ENCODE results near the gene SUV39H1. TPM values are rescaled to one million over a fixed set of nuclear protein-coding genes. Genes with fewer than 3 reads are reported as not detected.

The SUV39H1 gene
- total and polyA plus RNA-seq, 2 of the 13 experiments (the other 11 are each of a cell fraction or from before 2014, with no cell fraction given) = 5.2 to 10.1 TPM

GRCh38 chrX:48676106-48676892, 20.2 kb upstream of the SUV39H1 start (continued):
- no peak for TF ChIP-seq BATF2 (CRISPR knock-in tag; IDR thresholded peaks at IDR 0.05)
- TF ChIP-seq GABPB1 (CRISPR knock-in tag; IDR thresholded peaks at IDR 0.05) = peak; percentile 86
- TF ChIP-seq CCDC6 (CRISPR knock-in tag; IDR thresholded peaks at IDR 0.05) = no peak
- TF ChIP-seq ZNF850 (CRISPR knock-in tag; conservative IDR thresholded peaks at IDR 0.05) = no peak
- TF ChIP-seq, protein P1, sequence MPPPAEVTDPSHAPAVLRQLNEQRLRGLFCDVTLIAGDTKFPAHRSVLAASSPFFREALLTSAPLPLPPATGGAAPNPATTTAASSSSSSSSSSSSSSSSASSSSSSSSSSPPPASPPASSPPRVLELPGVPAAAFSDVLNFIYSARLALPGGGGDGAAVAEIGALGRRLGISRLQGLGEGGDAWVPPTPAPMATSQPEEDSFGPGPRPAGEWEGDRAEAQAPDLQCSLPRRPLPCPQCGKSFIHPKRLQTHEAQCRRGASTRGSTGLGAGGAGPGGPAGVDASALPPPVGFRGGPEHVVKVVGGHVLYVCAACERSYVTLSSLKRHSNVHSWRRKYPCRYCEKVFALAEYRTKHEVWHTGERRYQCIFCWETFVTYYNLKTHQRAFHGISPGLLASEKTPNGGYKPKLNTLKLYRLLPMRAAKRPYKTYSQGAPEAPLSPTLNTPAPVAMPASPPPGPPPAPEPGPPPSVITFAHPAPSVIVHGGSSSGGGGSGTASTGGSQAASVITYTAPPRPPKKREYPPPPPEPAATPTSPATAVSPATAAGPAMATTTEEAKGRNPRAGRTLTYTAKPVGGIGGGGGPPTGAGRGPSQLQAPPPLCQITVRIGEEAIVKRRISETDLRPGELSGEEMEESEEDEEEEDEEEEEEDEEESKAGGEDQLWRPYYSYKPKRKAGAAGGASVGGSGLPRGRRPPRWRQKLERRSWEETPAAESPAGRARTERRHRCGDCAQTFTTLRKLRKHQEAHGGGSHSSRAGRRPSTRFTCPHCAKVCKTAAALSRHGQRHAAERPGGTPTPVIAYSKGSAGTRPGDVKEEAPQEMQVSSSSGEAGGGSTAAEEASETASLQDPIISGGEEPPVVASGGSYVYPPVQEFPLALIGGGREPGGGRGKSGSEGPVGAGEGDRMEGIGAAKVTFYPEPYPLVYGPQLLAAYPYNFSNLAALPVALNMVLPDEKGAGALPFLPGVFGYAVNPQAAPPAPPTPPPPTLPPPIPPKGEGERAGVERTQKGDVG (CRISPR knock-in tag; IDR thresholded peaks at IDR 0.05; ENCODE audit: borderline replicate concordance) = no peak
- no peak for TF ChIP-seq FOXJ3 (CRISPR knock-in tag; IDR thresholded peaks at IDR 0.05; ENCODE audit: borderline replicate concordance)
- TF ChIP-seq GABPA (IDR thresholded peaks at IDR 0.05; ENCODE audit: low read depth, low read length) = no peak
- TF ChIP-seq GABPA (CRISPR knock-in tag; IDR thresholded peaks at IDR 0.05; ENCODE audit: low read depth) = peak; percentile 70
- TF ChIP-seq DMAP1 (CRISPR knock-in tag; IDR thresholded peaks at IDR 0.05) = peak; percentile 45; the same call in 1 of the 2 replicates
- TF ChIP-seq, protein P2, sequence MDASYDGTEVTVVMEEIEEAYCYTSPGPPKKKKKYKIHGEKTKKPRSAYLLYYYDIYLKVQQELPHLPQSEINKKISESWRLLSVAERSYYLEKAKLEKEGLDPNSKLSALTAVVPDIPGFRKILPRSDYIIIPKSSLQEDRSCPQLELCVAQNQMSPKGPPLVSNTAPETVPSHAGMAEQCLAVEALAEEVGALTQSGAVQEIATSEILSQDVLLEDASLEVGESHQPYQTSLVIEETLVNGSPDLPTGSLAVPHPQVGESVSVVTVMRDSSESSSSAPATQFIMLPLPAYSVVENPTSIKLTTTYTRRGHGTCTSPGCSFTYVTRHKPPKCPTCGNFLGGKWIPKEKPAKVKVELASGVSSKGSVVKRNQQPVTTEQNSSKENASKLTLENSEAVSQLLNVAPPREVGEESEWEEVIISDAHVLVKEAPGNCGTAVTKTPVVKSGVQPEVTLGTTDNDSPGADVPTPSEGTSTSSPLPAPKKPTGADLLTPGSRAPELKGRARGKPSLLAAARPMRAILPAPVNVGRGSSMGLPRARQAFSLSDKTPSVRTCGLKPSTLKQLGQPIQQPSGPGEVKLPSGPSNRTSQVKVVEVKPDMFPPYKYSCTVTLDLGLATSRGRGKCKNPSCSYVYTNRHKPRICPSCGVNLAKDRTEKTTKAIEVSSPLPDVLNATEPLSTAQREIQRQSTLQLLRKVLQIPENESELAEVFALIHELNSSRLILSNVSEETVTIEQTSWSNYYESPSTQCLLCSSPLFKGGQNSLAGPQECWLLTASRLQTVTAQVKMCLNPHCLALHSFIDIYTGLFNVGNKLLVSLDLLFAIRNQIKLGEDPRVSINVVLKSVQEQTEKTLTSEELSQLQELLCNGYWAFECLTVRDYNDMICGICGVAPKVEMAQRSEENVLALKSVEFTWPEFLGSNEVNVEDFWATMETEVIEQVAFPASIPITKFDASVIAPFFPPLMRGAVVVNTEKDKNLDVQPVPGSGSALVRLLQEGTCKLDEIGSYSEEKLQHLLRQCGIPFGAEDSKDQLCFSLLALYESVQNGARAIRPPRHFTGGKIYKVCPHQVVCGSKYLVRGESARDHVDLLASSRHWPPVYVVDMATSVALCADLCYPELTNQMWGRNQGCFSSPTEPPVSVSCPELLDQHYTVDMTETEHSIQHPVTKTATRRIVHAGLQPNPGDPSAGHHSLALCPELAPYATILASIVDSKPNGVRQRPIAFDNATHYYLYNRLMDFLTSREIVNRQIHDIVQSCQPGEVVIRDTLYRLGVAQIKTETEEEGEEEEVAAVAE (CRISPR knock-in tag; IDR thresholded peaks at IDR 0.05; ENCODE audit: borderline replicate concordance) = peak; percentile 50; the same call in 1 of the 2 replicates
- peak; percentile 52; the same call in 1 of the 2 replicates for TF ChIP-seq ZSCAN31 (CRISPR knock-in tag; IDR thresholded peaks at IDR 0.05; ENCODE audit: low read depth)
- no peak for TF ChIP-seq ZNF672 (CRISPR knock-in tag; IDR thresholded peaks at IDR 0.05)
- TF ChIP-seq, protein P3, sequence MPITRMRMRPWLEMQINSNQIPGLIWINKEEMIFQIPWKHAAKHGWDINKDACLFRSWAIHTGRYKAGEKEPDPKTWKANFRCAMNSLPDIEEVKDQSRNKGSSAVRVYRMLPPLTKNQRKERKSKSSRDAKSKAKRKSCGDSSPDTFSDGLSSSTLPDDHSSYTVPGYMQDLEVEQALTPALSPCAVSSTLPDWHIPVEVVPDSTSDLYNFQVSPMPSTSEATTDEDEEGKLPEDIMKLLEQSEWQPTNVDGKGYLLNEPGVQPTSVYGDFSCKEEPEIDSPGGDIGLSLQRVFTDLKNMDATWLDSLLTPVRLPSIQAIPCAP (CRISPR knock-in tag; IDR thresholded peaks at IDR 0.05; ENCODE audit: low read depth) = no peak
- no peak for TF ChIP-seq ZNF512 (CRISPR knock-in tag; IDR thresholded peaks at IDR 0.05)
- no peak for TF ChIP-seq SMARCE1 (IDR thresholded peaks at IDR 0.05; ENCODE audit: borderline replicate concordance)
- TF ChIP-seq ZNF383 (CRISPR knock-in tag; IDR thresholded peaks at IDR 0.05; ENCODE audit: borderline replicate concordance) = no peak
- TF ChIP-seq ZFP62 (CRISPR knock-in tag; IDR thresholded peaks at IDR 0.05) = no peak
